ENCODE data around the gene BIRC6.

The BIRC6 gene

DNA sequence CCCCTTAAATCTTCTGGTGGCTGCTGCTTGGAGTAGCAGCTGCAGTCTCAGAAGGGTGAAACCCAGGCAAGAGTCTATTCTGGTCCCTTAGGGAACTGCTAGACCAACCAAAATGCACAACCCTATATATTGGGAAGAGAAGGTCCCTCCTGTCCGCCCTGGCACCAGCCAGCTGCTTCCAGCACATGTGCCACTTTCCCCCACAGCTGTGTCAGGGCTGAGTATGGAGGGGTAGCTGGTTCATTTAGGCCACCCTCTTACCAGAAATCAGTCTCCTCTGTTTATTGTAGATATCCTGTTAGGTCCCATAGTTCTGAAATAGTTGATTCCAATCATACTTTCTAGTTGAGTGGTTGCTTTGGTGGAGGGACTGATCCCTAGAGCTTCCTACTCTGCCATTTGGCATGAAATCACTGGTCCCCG, 68.9 kb downstream of the BIRC6 start:
- no peak for DNase-seq (ENCODE audit: low spot score)
- no peak overlapping the region for H3K27ac ChIP-seq
- TF ChIP-seq CTCF (conservative IDR thresholded peaks at IDR 0.05; ENCODE audit: low read depth): no peak
- POLR2A ChIA-PET (ENCODE audit: low non-redundant PET): no interaction called here
- CTCF ChIA-PET: no interaction called here

DNA sequence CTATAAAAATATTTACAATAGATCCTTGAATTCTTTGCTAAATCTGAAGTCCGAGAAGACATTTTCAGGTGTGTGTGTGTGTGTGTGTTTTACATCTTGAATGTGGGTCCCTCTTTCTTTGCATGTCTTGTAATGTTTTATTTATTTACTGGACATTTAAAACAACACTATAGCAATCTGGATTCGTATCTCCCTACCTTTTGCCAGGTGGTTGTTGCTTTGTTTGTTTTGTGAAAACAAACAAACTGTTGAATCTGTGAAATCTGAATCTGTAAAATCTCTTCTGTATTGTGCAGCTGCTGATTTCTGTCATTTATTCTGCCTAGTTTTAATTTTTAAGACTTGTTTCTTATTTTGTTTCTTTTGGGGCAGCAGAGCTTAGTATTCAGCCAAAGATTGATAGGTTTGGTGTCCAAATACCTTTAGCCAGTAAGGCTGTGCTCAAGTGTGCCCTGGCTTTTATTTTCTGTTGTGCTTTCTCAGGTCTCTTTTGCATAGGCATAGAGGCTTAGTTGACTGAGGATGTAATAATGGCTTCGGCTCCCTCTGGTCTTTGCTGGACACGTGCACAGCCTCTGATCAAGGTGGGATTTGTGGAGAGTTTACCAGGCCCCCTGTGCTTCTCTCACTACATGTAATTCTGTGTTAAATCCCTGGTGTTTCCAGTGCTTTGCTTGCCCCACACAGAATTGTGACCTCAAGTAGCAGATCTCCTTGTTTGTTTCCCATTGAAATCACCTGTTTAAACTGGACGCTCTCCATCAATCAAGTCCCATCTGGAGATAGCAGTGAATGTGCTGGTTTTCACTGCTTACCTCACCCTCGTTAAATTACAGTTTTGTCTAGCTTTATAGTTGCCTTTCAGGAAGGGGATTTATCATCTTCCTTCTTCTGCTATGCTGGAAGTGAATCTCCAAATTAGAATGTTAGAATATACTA, 71.1 kb downstream of the BIRC6 start:
- CTCF ChIA-PET: interaction anchor here (0.7 to 1.0 kb wide), 2 partner anchors 62 to 408 kb away, joined by 3 to 4 read pairs; no protein-coding TSS in a partner anchor
- no peak for TF ChIP-seq CTCF (conservative IDR thresholded peaks at IDR 0.05; ENCODE audit: low read depth)
- no peak for DNase-seq (ENCODE audit: low spot score)
- POLR2A ChIA-PET (ENCODE audit: low non-redundant PET): no interaction called here
- H3K27ac ChIP-seq: no peak overlapping the region

GRCh38 chr2:32430804-32431203, 74.0 kb downstream of the BIRC6 start:
- no peak overlapping the region for H3K27ac ChIP-seq
- POLR2A ChIA-PET (ENCODE audit: low non-redundant PET): no interaction called here
- no peak for TF ChIP-seq CTCF (conservative IDR thresholded peaks at IDR 0.05; ENCODE audit: low read depth)
- CTCF ChIA-PET: no interaction called here
- no peak for DNase-seq (ENCODE audit: low spot score)

DNA sequence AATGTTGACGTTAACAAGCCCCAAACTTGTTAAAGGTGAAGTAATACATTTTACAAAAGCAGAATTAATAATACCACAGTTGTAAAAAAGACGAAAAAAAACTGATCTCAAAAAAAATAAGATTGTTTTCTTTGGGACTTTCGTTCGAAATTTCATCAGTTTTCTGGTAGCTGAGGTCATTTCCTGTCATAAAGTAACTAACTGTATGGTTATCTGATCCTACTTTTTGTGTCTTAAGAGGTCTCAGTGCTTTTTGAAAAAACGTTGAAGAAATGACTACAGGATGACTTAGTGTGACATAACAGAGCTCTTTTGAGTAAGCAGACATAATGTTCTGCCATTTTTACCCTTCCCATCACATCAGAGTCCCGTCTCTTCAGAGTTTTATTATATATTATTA, 79.3 kb downstream of the BIRC6 start:
- no peak for TF ChIP-seq CTCF (conservative IDR thresholded peaks at IDR 0.05; ENCODE audit: low read depth)
- no peak overlapping the region for H3K27ac ChIP-seq
- no peak for DNase-seq (ENCODE audit: low spot score)
- ChIA-PET POLR2A (ENCODE audit: low non-redundant PET) (no interaction called here), CTCF (no interaction called here)

DNA sequence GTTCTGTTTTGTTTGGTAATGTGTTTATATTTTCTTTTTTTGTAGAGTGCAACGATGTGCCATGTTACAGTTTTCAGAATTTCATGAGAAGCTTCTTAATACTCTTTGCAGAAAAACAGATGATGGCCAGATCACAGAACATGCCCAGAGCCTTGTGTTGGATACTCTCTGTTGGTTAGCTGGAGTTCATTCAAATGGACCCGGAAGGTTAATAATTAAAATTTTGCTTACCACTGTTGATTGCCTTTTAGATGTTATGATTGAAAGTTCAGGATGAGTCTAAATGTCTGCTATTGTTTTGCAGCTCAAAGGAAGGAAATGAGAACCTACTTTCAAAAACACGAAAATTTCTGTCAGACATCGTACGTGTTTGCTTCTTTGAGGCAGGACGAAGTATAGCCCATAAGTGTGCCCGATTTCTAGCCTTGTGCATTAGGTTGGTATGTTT, 85.2 kb downstream of the BIRC6 start:
- DNase-seq (ENCODE audit: low spot score): no peak
- ChIA-PET CTCF (no interaction called here), POLR2A (ENCODE audit: low non-redundant PET) (no interaction called here)
- no peak for TF ChIP-seq CTCF (conservative IDR thresholded peaks at IDR 0.05; ENCODE audit: low read depth)
- no peak overlapping the region for H3K27ac ChIP-seq

- no peak overlapping the region for H3K27ac ChIP-seq
- CTCF ChIA-PET: no interaction called here
- TF ChIP-seq CTCF (conservative IDR thresholded peaks at IDR 0.05; ENCODE audit: low read depth): no peak
- POLR2A ChIA-PET (ENCODE audit: low non-redundant PET): no interaction called here
- no peak for DNase-seq (ENCODE audit: low spot score)
These were observed 89.5 kb downstream of the BIRC6 start for GRCh38 chr2:32446369-32446768.
